Measurements from ENCODE around the gene INPP5K.
"Not testable (repeated sequence)": the region's sequence is repeated elsewhere in the genome, so short reads cannot be mapped to it uniquely, and the experiment has no call there.

The INPP5K gene

GRCh38 chr17:1516388-1517161 lies at the start of gene INPP5K:
TSS of gene INPP5K (minus strand) at chr17:1516612. CDS start at chr17:1516499, 113 bp downstream.
- ATAC-seq, result peak; percentile 97 to 98

- no peak for ATAC-seq
Observed at GRCh38 chr17:1565877-1566276, 49.5 kb upstream of the INPP5K start.

- no peak for ATAC-seq
Observed at GRCh38 chr17:1563786-1564613, 47.6 kb upstream of the INPP5K start.

- not testable (repeated sequence) for ATAC-seq
Observed at GRCh38 chr17:1563471-1563785, 47.0 kb upstream of the INPP5K start.

- ATAC-seq, result peak; percentile 16 to 18
Observed at GRCh38 chr17:1562176-1562643, 45.8 kb upstream of the INPP5K start.

GRCh38 chr17:1561420-1562175 lies 45.2 kb upstream of the INPP5K start:
- ATAC-seq, result peak; percentile 12 to 16

- no peak for ATAC-seq
Observed at GRCh38 chr17:1560858-1561355, 44.5 kb upstream of the INPP5K start.

GRCh38 chr17:1560101-1560857 lies 43.9 kb upstream of the INPP5K start:
- ATAC-seq, result no peak

- no peak for ATAC-seq
Observed at GRCh38 chr17:1559047-1560043, 42.9 kb upstream of the INPP5K start.

- ATAC-seq, result no peak
Observed at GRCh38 chr17:1558401-1558800, 42.0 kb upstream of the INPP5K start.

GRCh38 chr17:1557355-1558095 lies 41.1 kb upstream of the INPP5K start:
- ATAC-seq, result no peak

- peak; percentile 35 to 41 for ATAC-seq
Observed at GRCh38 chr17:1555651-1556471, 39.4 kb upstream of the INPP5K start.

GRCh38 chr17:1554751-1555540 lies 38.5 kb upstream of the INPP5K start:
- no peak for ATAC-seq

- ATAC-seq, result no peak
Observed at GRCh38 chr17:1553354-1554266, 37.2 kb upstream of the INPP5K start.

GRCh38 chr17:1552932-1553331 lies 36.5 kb upstream of the INPP5K start:
- no peak for ATAC-seq

- ATAC-seq, result no peak
Observed at GRCh38 chr17:1551741-1552140, 35.3 kb upstream of the INPP5K start.

GRCh38 chr17:1548032-1548431 lies 31.6 kb upstream of the INPP5K start:
- no peak for ATAC-seq
